Right lobe of liver (tissue), 6 donors: ENCODE data around the gene DCAF6. TPM values are rescaled to one million over a fixed set of nuclear protein-coding genes. Genes with fewer than 3 reads are reported as not detected.

Experiments
- ATAC-seq, 4 donors: fragments of 200-7000 bp; cut with Tn5 transposase; one replicate each; pipeline ENCODE4 v1.9.1; 2020; ENCODE audit warnings: mild to moderate bottlenecking in 4 of 4, moderate library complexity in 4 of 4
- DNase-seq, 3 donors: peaks; one replicate each; pipeline ENCODE4 v3.0.0-alpha.2; 2020
- H3K27ac ChIP-seq, 3 donors: fragments of 200-600 bp; one replicate each; pipeline ENCODE4 v1.8.0; 2022
- H3K27me3 ChIP-seq, 2 donors: fragments of 200-600 bp; one replicate each; pipeline ENCODE4 v1.8.0; 2022
- H3K36me3 ChIP-seq, 4 donors: fragments of 200-600 bp; sonication (generic) in 1 of 4; one replicate each; pipeline versions ENCODE4 v1.5.1 to v1.8.0; 2017 to 2022; ENCODE audit warnings: control low read depth in 1 of 4
- H3K4me1 ChIP-seq, 4 donors: fragments of 200-600 bp; sonication (generic) in 1 of 4; one replicate each; pipeline versions ENCODE4 v1.5.1 to v1.8.0; 2017 to 2022; ENCODE audit warnings: control low read depth in 1 of 4
- H3K4me3 ChIP-seq, 3 donors: fragments of 200-600 bp; one replicate each; pipeline ENCODE4 v1.8.0; 2022
- H3K9me3 ChIP-seq, 4 donors: fragments of 200-600 bp; sonication (generic) in 1 of 4; one replicate each; pipeline versions ENCODE4 v1.5.1 to v1.8.0; 2017 to 2022; ENCODE audit warnings: control low read depth in 1 of 4
- CTCF ChIP-seq, 4 donors: fragments of 200-600 bp in 3 of 4; fragments of 450-650 bp in 1 of 4; IDR thresholded peaks; one replicate each; pipeline versions ENCODE4 v1.5.1 to v1.8.0; 2016 to 2022; ENCODE audit warnings: antibody characterized with exemption in 4 of 4, mild to moderate bottlenecking in 2 of 4
- POLR2A ChIP-seq: fragments of 450-650 bp; IDR thresholded peaks from one replicate; pipeline ENCODE4 v1.6.1; 2017; ENCODE audit warnings: antibody characterized with exemption, mild to moderate bottlenecking
- WGBS: methylation state at CpG from one replicate; pipeline ENCODE4 v1.1.6; 2018; ENCODE audit warnings: low coverage, low lambda C conversion rate; ENCODE audit not compliant: insufficient coverage; ENCODE audit errors: missing lambda C conversion rate; 5-methylcytosine and 5-hydroxymethylcytosine counted together
- intact Hi-C, 2 donors: fragments of 100-400 bp; cut with DNase I; formaldehyde crosslinking; loops; one replicate each; pipeline versions ENCODE4 v1.11.2 to v1.14.1; 2022
- total RNA-seq, 6 experiments: library from RNA; depleted of rRNA in 2 of 6; stranded (reverse); fragments of >200 nt in 2 of 6; fragmentation: NEBNext Ultra II Directional in 3 of 6; extraction: Animal tissue kit (Norgen Biotek cat#: 25700) in 3 of 6; gene quantifications; one replicate each; pipeline versions ENCODE4 v1.1.0 to v1.2.4, GENCODE V29; 2016 to 2023
- donor health status: DM: no; HTN: yes; CAD: no.
- donor health status: DM: no; HTN: no; CAD: no.
- donor health status: DM: no; HTN: no; CAD: no.
- donor health status: DM: no; HTN: yes; CAD: no.
- donor health status: DM: no; HTN: yes; CAD: no.

The DCAF6 gene
- total RNA-seq, 6 experiments from 2014 or later = 35.8 to 65.9 (median 48.8) TPM

GRCh38 chr1:167937709-167938010 lies 1.2 kb downstream of the DCAF6 start:
- peak overlapping the region; percentile 94 to 95 (median 94) for H3K27ac ChIP-seq
- ATAC-seq (no peak), DNase-seq (no peak)
- H3K4me3 ChIP-seq = peak overlapping the region; percentile 74 to 88 (median 79)
- no peaks in the 10 kb centered on the region for H3K36me3 ChIP-seq
- no peaks in the 10 kb centered on the region for H3K27me3 ChIP-seq
- under 1% methylated on average over 5 of the region's 5 CpGs for WGBS
- no peaks in the 10 kb centered on the region for H3K9me3 ChIP-seq
- H3K4me1 ChIP-seq = peaks cover 0 to 11% (median 0%) of the 10 kb centered on the region in 4 donors
- intact Hi-C loops = no loop called here
- TF ChIP-seq CTCF (IDR thresholded peaks at IDR 0.05) (no peak), POLR2A (no peak)

- DNase-seq (no peak), ATAC-seq (no peak)
- H3K36me3 ChIP-seq = no peaks in the 10 kb centered on the region
- WGBS = 21% methylated on average over 5 of the region's 5 CpGs
- peak overlapping the region; percentile 74 to 88 (median 79) for H3K4me3 ChIP-seq
- no peak for TF ChIP-seq POLR2A
- TF ChIP-seq CTCF (IDR thresholded peaks at IDR 0.05) = no peak
- no peaks in the 10 kb centered on the region for H3K9me3 ChIP-seq
- H3K4me1 ChIP-seq = peaks cover 0 to 7% (median 0%) of the 10 kb centered on the region in 4 donors
- H3K27ac ChIP-seq = peak overlapping the region in 2 of 3 donors; percentile 94 to 95
- no peaks in the 10 kb centered on the region for H3K27me3 ChIP-seq
- intact Hi-C loops = no loop called here
These were observed 1.7 kb downstream of the DCAF6 start for GRCh38 chr1:167938080-167938636.

GRCh38 chr1:167940264-167940663 lies 3.8 kb downstream of the DCAF6 start:
- Histone ChIP-seq H3K36me3 (no peaks in the 10 kb centered on the region), H3K27me3 (no peaks in the 10 kb centered on the region), H3K9me3 (no peaks in the 10 kb centered on the region), H3K4me3 (no peak overlapping the region), H3K27ac (no peak overlapping the region), H3K4me1 (no peaks in the 10 kb centered on the region)
- no peak for DNase-seq
- TF ChIP-seq CTCF (IDR thresholded peaks at IDR 0.05) (no peak), POLR2A (no peak)
- WGBS = 83% methylated on average over 2 of the region's 2 CpGs
- intact Hi-C loops = no loop called here
- no peak for ATAC-seq

GRCh38 chr1:167943541-167943940 lies 7.1 kb downstream of the DCAF6 start:
- Histone ChIP-seq H3K27ac (no peak overlapping the region), H3K9me3 (no peaks in the 10 kb centered on the region), H3K36me3 (no peaks in the 10 kb centered on the region), H3K4me3 (no peak overlapping the region), H3K27me3 (no peaks in the 10 kb centered on the region), H3K4me1 (peaks cover 0 to 24% (median 8%) of the 10 kb centered on the region in 4 donors)
- TF ChIP-seq CTCF (IDR thresholded peaks at IDR 0.05) (no peak), POLR2A (no peak)
- intact Hi-C loops = no loop called here
- 73% methylated on average over 9 of the region's 9 CpGs for WGBS
- DNase-seq (no peak), ATAC-seq (no peak)

GRCh38 chr1:167947733-167948132 lies 11.2 kb downstream of the DCAF6 start:
- TF ChIP-seq CTCF (IDR thresholded peaks at IDR 0.05) = no peak
- TF ChIP-seq POLR2A = no peak
- no peak overlapping the region for H3K4me3 ChIP-seq
- peak in 3 of 4 donors; percentile 53 to 73 (median 55) for ATAC-seq
- DNase-seq = no peak
- WGBS = 50% methylated on average over 2 of the region's 2 CpGs
- H3K4me1 ChIP-seq = peaks cover 0 to 40% (median 20%) of the 10 kb centered on the region in 4 donors
- H3K27ac ChIP-seq = peak overlapping the region in 1 of 3 donors; percentile 9
- intact Hi-C loops = no loop called here
- peaks cover 0 to 3% (median under 1%) of the 10 kb centered on the region in 4 donors for H3K36me3 ChIP-seq
- no peaks in the 10 kb centered on the region for H3K27me3 ChIP-seq
- H3K9me3 ChIP-seq = no peaks in the 10 kb centered on the region
